ENCODE results near the gene MORF4L2.

GRCh38 chrX:103730147-103730795 is 43.8 kb upstream of the MORF4L2 start:
- TF ChIP-seq POLR2A (IDR thresholded peaks at IDR 0.05): no peak
- TF ChIP-seq CTCF (IDR thresholded peaks at IDR 0.05): no peak

Measured in transverse colon (tissue), 3 donors.